Aorta (tissue), 5 donors: ENCODE results near the gene NR6A1. TPM values are rescaled to one million over a fixed set of nuclear protein-coding genes. Genes with fewer than 3 reads are reported as not detected.

Source experiments
- ATAC-seq: fragments of 200-7000 bp; cut with Tn5 transposase; one replicate; pipeline ENCODE4 v1.9.1; 2022; ENCODE audit warnings: moderate library complexity; ENCODE audit not compliant: low FRiP score
- DNase-seq, 2 donors: peaks; one replicate each; pipeline ENCODE4 v3.0.0-alpha.2; 2020
- H3K27ac ChIP-seq, 2 donors: one replicate each; pipeline ENCODE4 v1.5.1; 2013; ENCODE audit warnings: low read length in 2 of 2, mild to moderate bottlenecking in 2 of 2, moderate library complexity in 2 of 2, control low read depth in 1 of 2, inconsistent platforms in 1 of 2, low read depth in 1 of 2
- H3K27me3 ChIP-seq, 2 donors: one replicate each; pipeline ENCODE4 v1.6.1; 2013; ENCODE audit warnings: control low read depth in 1 of 2, low read length in 1 of 2, mild to moderate bottlenecking in 1 of 2, moderate library complexity in 1 of 2; ENCODE audit not compliant: insufficient read depth in 2 of 2, control insufficient read depth in 1 of 2
- H3K36me3 ChIP-seq, 2 donors: one replicate each; pipeline ENCODE4 v1.6.1; 2013; ENCODE audit warnings: control low read depth in 1 of 2, low read length in 1 of 2, mild to moderate bottlenecking in 1 of 2; ENCODE audit not compliant: insufficient read depth in 2 of 2, control insufficient read depth in 1 of 2
- H3K4me1 ChIP-seq, 2 donors: one replicate each; pipeline ENCODE4 v1.6.1; 2013; ENCODE audit warnings: low read length in 2 of 2, control low read depth in 1 of 2, mild to moderate bottlenecking in 1 of 2, moderate library complexity in 1 of 2; ENCODE audit not compliant: insufficient read depth in 2 of 2, control insufficient read depth in 1 of 2
- H3K4me3 ChIP-seq, 2 donors: one replicate each; pipeline ENCODE4 v1.5.1; 2013; ENCODE audit warnings: low read length in 2 of 2, control low read depth in 1 of 2, mild to moderate bottlenecking in 1 of 2
- H3K9me3 ChIP-seq: one replicate; pipeline ENCODE4 v1.6.1; 2013; ENCODE audit warnings: mild to moderate bottlenecking, low read length; ENCODE audit not compliant: control insufficient read depth
- WGBS, 2 donors: extraction: QIAGEN DNeasy Blood & Tissue Kit; methylation state at CpG; one replicate each; pipeline ENCODE4 v1.1.7; 2013; 5-methylcytosine and 5-hydroxymethylcytosine counted together
- intact Hi-C, 2 donors: fragments of 100-400 bp; cut with DNase I; formaldehyde crosslinking; loops; one replicate each; pipeline versions ENCODE4 v1.14.2 to v1.15.0; 2022
- polyA plus RNA-seq, 2 donors: library from polyadenylated mRNA; stranded (reverse); fragments of 200-250 nt; gene quantifications; one replicate each; pipeline ENCODE4 v1.2.3, GENCODE V29; 2013
- total RNA-seq, 2 donors: library from RNA; stranded (reverse); fragmentation: NEBNext Ultra II Directional; extraction: Animal tissue kit (Norgen Biotek cat#: 25700); gene quantifications; one replicate each; pipeline ENCODE4 v1.2.1, GENCODE V29; 2021
- donor health status: healthy with polysubstance abuse.
- donor health status: Bipolar disorder and iron deficiency.
- donor health status: DM: no; HTN: no; CAD: no.
- donor health status: DM: no; HTN: no; CAD: no.
- donor health status: DM: yes; HTN: yes; CAD: no.

NR6A1 gene
- total and polyA plus RNA-seq, 4 donors: 0.26 to 1.6 (median 0.46) TPM

GRCh38 chr9:124718928-124719327 lies 52.2 kb downstream of the NR6A1 start:
- ATAC-seq: no peak
- H3K27me3 ChIP-seq: no peaks in the 10 kb centered on the region
- 87 to 90% methylated on average over 6 of the region's 6 CpGs for WGBS, 2 donors
- H3K9me3 ChIP-seq: no peaks in the 10 kb centered on the region
- H3K36me3 ChIP-seq: no peaks in the 10 kb centered on the region
- no peaks in the 10 kb centered on the region for H3K4me1 ChIP-seq
- intact Hi-C loops: no loop called here
- no peak overlapping the region for H3K4me3 ChIP-seq
- no peak for DNase-seq
- no peak overlapping the region for H3K27ac ChIP-seq

- WGBS, 2 donors: 93 to 94% methylated on average over 2 of the region's 2 CpGs
- no peaks in the 10 kb centered on the region for H3K36me3 ChIP-seq
- no peak overlapping the region for H3K4me3 ChIP-seq
- H3K27ac ChIP-seq: no peak overlapping the region
- H3K4me1 ChIP-seq: no peaks in the 10 kb centered on the region
- no peaks in the 10 kb centered on the region for H3K9me3 ChIP-seq
- ATAC-seq: no peak
- H3K27me3 ChIP-seq: no peaks in the 10 kb centered on the region
- DNase-seq: no peak
- intact Hi-C loops: no loop called here
Observed at GRCh38 chr9:124717597-124717996, 53.5 kb downstream of the NR6A1 start.

GRCh38 chr9:124716808-124717207 lies 54.3 kb downstream of the NR6A1 start:
- Histone ChIP-seq H3K9me3 (no peaks in the 10 kb centered on the region), H3K4me3 (no peak overlapping the region), H3K27ac (no peak overlapping the region), H3K36me3 (no peaks in the 10 kb centered on the region), H3K4me1 (no peaks in the 10 kb centered on the region), H3K27me3 (no peaks in the 10 kb centered on the region)
- ATAC-seq: no peak
- intact Hi-C loops: no loop called here
- WGBS, 2 donors: 87% methylated on average over 6 of the region's 6 CpGs
- no peak for DNase-seq

GRCh38 chr9:124710766-124711165 lies 60.3 kb downstream of the NR6A1 start:
- ATAC-seq: no peak
- DNase-seq: no peak
- 80 to 87% methylated on average over 4 of the region's 4 CpGs for WGBS, 2 donors
- no peak overlapping the region for H3K4me3 ChIP-seq
- intact Hi-C loops: loop anchor here in 1 of 2 donors (5.0 kb wide), 1 partner anchor 48 kb away; no protein-coding TSS in a partner anchor
- H3K27me3 ChIP-seq: no peaks in the 10 kb centered on the region
- no peaks in the 10 kb centered on the region for H3K9me3 ChIP-seq
- no peaks in the 10 kb centered on the region for H3K36me3 ChIP-seq
- no peak overlapping the region for H3K27ac ChIP-seq
- H3K4me1 ChIP-seq: no peaks in the 10 kb centered on the region

- 95 to 100% methylated on average over 2 of the region's 2 CpGs for WGBS, 2 donors
- DNase-seq: no peak
- no peak overlapping the region for H3K4me3 ChIP-seq
- no peaks in the 10 kb centered on the region for H3K36me3 ChIP-seq
- no peak for ATAC-seq
- no peaks in the 10 kb centered on the region for H3K9me3 ChIP-seq
- no peak overlapping the region for H3K27ac ChIP-seq
- H3K27me3 ChIP-seq: no peaks in the 10 kb centered on the region
- intact Hi-C loops: no loop called here
- H3K4me1 ChIP-seq: no peaks in the 10 kb centered on the region
Observed at GRCh38 chr9:124709292-124709690, 61.8 kb downstream of the NR6A1 start.

GRCh38 chr9:124708633-124709291 lies 62.3 kb downstream of the NR6A1 start:
- intact Hi-C loops: no loop called here
- Histone ChIP-seq H3K27me3 (no peaks in the 10 kb centered on the region), H3K36me3 (no peaks in the 10 kb centered on the region), H3K27ac (no peak overlapping the region), H3K9me3 (no peaks in the 10 kb centered on the region), H3K4me1 (no peaks in the 10 kb centered on the region), H3K4me3 (no peak overlapping the region)
- no peak for ATAC-seq
- no peak for DNase-seq
- 78 to 83% methylated on average over 1 of the region's 1 CpG for WGBS, 2 donors

GRCh38 chr9:124708074-124708473 lies 63.0 kb downstream of the NR6A1 start:
- intact Hi-C loops: no loop called here
- Histone ChIP-seq H3K4me1 (no peaks in the 10 kb centered on the region), H3K27ac (no peak overlapping the region), H3K9me3 (no peaks in the 10 kb centered on the region), H3K27me3 (no peaks in the 10 kb centered on the region), H3K36me3 (no peaks in the 10 kb centered on the region), H3K4me3 (no peak overlapping the region)
- DNase-seq: no peak
- 71 to 73% methylated on average over 2 of the region's 2 CpGs for WGBS, 2 donors
- ATAC-seq: no peak

GRCh38 chr9:124707666-124708065 lies 63.4 kb downstream of the NR6A1 start:
- H3K4me1 ChIP-seq: no peaks in the 10 kb centered on the region
- no peak for ATAC-seq
- intact Hi-C loops: no loop called here
- WGBS, 2 donors: 71 to 77% methylated on average over 3 of the region's 3 CpGs
- no peak overlapping the region for H3K27ac ChIP-seq
- DNase-seq: no peak
- no peaks in the 10 kb centered on the region for H3K36me3 ChIP-seq
- no peaks in the 10 kb centered on the region for H3K27me3 ChIP-seq
- no peak overlapping the region for H3K4me3 ChIP-seq
- H3K9me3 ChIP-seq: no peaks in the 10 kb centered on the region

- Histone ChIP-seq H3K9me3 (no peaks in the 10 kb centered on the region), H3K4me1 (no peaks in the 10 kb centered on the region), H3K27me3 (no peaks in the 10 kb centered on the region), H3K4me3 (no peak overlapping the region), H3K36me3 (no peaks in the 10 kb centered on the region), H3K27ac (no peak overlapping the region)
- intact Hi-C loops: no loop called here
- WGBS, 2 donors: 94 to 95% methylated on average over 7 of the region's 7 CpGs
- DNase-seq: no peak
- ATAC-seq: no peak
Observed at GRCh38 chr9:124706685-124707084, 64.4 kb downstream of the NR6A1 start.
